Measurements from ENCODE around the gene TMEM143.

- TF ChIP-seq CTCF (IDR thresholded peaks at IDR 0.05; ENCODE audit: low read depth, low read length, poor library complexity, severe bottlenecking) (no peak), EZH2phosphoT487 (IDR thresholded peaks at IDR 0.05; ENCODE audit: borderline replicate concordance, low read length) (no peak)
Observed at GRCh38 chr19:48355365-48355954, 8.3 kb downstream of the TMEM143 start.
